Tongue (tissue), 2 donors: ENCODE measurements around the gene MAN1A2. TPM values are rescaled to one million over a fixed set of nuclear protein-coding genes. Genes with fewer than 3 reads are reported as not detected.
"Not testable (repeated sequence)": the region's sequence is repeated elsewhere in the genome, so short reads cannot be mapped to it uniquely, and the experiment has no call there.

Experiments used
- DNase-seq: peaks from one replicate; pipeline ENCODE4 v3.0.0-alpha.2; 2015
- total RNA-seq: library from RNA; depleted of rRNA; stranded (reverse); fragments of >200 nt; gene quantifications from one replicate; pipeline ENCODE4 v1.2.3, GENCODE V29; 2014

Gene MAN1A2
- 46.0 TPM for total RNA-seq

DNA sequence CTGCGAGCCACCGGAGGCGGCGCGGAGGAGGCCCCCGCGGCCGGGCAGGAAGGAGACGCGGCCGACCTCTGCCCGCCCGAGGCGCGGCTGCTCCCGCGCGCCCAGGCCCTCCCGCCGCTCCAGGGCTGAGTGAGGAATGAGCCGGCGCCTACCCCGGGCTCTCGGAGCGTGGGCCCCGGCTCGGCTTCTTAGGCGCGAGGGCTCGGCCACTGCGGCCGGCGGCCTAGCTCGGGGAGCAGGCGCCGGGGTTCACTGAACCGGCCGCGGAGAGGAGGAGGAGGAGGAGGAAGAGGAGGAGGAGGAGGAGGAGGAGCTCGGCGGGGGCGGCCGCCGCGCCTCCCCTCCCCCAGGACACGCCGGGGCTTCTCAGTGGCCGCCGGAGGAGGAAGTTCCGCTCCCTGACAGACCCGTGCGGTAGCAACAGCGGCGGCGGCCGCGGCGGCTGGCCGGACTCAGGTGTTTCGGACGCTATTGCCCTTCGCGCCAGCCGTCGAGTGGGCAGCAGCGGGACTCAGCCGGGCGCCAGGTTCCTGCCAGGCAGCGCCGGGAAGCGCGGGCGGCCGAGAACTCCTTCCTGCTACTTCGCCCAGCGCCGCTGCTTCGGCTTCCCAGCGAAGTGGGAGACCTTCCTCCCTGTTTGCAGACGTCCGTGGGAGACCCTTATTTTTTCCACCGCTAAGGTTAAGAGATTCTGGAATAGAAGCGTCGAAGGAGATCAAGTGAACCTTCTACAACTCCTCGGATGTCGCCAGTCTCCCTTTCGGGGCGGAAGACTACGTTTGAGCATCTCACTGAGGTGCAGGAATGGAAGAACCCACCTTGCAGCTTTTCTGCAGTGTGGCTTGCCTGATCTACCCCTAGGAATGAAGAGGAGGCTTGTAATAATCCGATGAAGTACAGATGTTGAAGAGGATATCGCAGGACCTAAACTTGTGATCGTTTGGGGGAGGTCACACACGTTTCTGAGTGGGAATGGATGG is at the start of gene MAN1A2:
MAN1A2 (plus strand) TSS at position 404 of the 980 bp plus-strand sequence. CDS start 735 bp downstream, outside the sequence.
- DNase-seq, result peak; percentile 86

DNA sequence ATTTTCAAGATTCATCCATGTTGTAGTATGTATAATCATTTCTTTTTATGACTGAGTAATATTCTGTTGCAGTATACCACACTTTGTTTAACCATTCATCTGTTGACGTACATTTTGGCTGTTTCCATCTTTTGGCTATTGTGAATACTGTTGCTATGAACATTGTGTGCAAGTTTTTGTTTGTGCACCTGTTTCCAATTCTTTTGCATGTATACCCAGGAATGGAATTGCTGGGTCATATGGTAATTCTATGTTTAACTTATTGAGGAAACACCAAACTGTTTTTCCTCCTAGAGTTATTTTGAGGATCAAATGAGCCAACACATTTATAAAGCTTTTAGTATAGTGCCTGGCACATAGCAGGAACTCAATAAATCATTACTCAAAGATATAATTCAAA is 49.2 kb upstream of the MAN1A2 start:
- no peak for DNase-seq

DNA sequence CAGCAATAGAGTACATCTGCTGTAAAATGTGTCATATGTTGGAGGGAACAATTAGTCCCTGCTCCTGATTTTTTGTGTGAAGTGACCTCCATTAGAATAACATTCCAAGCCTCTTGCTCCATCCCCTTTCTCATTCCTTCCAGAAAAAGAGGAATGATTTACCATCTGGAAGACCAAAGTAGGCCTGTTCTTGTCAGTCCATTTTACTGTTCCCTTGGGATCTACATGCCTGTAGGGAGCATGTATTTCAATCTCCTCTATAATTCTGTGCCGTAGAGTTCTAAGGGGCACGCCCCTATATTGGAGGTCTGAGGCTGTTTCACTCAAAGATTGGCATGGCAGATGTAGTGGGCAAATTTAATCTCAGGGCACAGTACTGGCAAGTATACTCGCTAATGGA is 48.8 kb upstream of the MAN1A2 start:
- DNase-seq, result no peak

DNA sequence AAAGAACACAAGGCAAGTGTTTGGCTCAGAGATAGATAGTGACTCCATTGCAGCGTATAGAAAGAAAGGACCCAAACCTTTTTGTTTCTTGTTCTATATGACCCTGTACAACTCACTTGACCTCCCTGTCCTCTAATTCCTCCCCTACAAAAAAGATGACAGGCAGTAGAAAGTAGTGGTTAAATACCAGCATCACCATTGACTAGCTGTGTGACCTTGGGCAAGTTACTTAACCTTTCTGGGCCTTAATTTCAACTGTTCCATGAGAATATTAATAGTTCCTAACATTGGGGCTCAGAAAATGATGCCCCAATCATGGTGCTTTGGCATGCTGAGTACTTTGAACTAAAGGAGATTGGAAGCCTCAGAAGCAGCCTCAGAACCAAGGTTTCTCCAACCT is 46.7 kb upstream of the MAN1A2 start:
- DNase-seq, result no peak

DNA sequence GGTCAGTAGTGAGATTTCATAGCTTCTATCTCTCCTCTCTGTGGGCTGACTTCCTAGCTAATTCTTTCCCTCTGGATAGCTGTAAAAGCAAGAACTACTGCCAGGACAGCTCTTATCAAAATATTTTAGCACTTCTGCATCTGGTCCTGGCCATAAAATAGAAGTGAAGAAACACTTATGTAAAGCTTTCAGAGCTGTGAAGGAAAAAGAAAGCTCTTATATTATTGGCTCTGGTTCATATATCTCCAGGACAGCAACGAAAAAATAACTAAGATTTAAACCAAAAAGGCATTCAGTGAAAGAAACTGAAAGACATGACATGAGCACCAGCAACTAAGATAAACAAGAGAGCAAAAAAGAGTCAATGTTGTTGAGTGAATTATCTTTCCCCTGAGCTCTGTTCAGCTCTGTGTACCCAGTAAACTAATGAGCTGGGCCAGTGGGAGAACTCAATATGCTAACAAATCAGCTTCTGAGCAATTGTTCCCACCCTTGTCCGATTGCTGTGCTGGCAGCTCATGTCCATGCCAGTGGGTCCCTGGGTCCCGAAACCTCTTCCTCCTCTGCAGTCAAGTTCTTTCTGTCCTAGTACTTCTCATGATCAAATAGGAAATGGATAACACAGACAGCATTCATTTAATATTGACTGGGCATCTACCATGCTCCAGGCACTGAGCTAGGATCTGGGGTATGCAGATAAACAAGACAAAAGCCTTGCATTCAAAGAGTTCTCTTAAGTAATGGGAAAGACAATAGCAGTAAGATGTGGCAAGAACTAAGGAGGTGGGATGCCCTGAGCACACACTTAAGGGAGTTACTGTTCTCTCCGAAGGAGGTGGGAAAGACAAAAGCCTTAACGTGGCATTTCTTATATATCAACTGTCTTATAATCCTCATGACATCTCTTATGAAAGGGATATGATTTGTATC is 45.3 kb upstream of the MAN1A2 start:
- DNase-seq, result no peak

DNA sequence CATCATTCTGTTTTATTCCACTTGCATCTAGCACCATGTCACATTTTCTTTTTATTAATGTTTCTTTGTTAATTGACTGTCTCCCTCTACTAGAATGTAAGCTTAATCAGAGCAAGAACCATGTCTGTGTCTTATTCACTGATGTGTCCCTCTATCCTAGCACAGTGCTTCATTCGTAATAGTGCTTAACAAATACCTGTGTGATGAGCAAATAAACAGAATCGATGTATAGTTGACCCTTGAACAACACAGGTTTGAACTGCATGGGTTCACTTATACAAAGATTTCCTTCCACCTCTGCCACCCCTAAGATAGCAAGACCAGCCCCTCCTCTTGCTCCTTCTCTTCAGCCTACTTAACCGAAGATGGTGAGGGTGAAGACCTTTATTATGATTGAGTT is 42.9 kb upstream of the MAN1A2 start:
- DNase-seq, result no peak

DNA sequence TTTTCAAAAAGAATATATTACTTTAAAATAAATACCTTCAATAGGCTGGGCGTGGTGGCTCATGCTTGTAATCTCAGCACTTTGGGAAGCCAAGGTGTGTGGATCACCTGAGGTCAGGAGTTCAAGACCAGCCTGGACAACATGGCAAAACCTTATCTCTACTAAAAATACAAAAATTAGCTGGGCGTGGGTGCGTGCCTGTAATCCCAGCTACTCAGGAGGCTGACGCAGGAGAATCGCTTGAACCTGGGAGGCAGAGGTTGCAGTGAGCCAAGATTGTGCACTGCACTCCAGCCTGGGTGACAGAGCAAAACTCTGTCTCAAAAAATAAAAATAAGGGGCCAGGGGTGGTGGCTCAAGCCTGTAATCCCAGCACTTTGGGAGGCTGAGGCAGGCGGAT is 41.2 kb upstream of the MAN1A2 start:
- not testable (repeated sequence) for DNase-seq

DNA sequence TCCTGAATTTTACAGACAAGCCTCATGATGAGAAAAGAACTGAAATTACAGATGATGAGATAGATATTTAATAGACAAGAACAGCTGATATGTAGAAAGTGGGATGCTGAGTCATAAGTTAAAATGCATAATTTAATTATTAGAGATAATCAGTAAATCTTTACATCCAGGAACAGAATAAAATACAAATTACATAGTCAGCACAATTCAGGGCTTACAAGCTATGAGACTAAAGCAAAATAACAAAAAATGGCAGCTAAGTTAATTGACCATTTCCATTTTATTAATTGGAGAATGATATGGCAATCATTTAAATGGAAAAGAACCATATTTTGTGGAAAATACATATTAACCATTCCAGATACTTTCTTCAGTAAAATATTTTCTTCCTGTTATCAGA is 40.2 kb upstream of the MAN1A2 start:
- DNase-seq, result no peak

DNA sequence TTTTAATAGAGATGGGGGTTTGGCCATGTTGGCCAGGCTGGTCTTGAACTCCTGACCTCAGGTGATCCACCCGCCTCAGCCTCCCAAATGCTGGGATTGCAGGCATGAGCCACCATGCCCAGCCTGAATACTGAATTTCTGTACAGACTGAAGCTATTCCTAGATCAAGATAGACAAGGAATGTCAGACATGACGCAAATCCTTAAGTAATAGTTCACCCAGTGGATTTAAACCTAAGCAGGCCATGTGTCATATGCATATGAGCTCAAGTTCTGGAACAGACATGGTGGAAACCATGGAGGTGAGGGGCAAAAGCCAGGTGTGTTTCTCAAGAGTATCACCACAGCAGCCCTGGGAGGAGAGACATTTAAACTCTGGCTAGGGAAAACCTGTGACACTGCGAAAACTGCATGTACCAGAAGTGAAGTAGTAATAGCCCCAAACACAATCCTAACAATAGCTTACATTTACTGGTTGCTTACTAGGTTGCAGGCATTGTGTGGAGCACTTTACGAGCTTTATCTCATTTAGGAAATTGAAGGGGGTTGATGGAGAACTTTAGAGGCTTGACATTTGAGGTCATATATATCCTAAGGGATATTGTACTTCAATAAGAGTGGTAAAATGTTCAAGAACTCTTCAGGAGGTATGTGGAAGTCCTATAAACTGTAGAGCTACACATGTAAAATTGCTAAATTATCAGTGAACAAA is 31.7 kb upstream of the MAN1A2 start:
- DNase-seq, result no peak

DNA sequence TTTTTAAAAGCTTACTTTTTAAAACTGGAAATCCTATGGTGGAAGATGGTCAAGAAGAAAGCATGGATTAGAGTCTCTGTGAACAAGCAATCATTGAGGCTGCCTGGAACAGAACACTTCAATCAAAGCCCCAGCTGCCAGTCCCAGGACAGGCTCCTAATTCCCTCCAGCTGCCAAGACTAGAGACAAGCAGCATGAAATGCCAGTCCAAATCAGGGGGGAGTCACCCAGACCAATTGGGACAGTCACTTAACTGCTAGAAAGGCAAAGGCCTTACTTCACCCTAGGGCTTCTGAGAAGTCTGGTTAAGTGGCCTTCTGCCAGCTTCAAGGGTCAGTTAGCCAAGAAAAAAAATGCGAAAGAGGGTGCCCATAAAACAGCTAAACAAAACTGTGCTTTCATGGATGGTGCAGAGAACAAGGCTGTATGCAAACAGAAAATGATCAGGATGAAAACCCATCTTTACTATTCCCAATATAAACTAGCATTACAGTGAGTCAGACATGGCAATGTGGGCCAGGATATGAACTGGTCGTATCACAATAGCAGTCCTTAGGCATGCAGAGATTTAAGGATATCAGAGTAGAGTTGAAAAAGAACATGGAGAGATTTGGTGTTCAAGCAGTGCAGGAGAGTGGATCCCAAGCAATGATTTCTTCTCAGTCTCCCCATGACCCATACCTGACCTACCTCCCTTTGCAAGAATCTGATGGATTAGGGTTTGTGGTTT is 31.0 kb upstream of the MAN1A2 start:
- peak; percentile 77 for DNase-seq

DNA sequence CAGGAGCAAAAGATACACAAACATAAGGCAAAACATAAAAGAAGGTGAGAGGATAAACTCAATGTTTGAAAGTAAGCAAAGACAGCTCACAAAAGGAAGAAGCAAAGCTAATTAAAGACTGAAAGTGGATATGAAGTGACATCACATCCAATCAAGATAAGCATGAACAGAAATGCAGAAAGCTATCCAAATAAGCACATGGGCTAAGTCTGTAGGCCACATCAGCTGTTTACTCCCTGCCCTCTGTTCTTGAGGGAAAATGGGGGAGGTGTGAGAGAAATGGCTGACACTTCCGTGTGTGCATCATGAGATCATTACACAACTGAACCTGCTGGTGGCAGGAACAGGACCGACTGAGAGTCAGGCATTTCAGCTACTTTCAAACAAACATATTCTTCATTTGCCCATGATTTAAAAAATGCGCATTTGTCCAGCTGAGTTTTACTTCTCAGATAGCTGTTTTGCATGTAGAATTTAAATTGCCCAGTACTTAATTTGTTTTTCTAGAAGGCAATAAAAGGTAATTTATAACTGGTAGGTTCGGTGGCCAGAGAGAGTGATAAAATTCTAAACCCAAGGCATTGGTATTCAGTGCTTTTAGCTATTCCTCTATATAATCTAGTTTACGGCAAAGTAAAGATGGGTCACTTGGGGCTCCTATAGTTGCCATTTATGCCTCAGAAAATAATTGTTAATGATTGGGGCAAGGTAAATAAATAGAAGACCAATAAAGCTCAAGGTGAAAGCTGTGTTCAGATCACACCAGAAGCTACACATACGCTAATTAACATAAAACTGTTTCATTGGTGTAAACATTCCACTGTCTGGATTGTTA is 27.2 kb upstream of the MAN1A2 start:
- DNase-seq, result peak; percentile 65

DNA sequence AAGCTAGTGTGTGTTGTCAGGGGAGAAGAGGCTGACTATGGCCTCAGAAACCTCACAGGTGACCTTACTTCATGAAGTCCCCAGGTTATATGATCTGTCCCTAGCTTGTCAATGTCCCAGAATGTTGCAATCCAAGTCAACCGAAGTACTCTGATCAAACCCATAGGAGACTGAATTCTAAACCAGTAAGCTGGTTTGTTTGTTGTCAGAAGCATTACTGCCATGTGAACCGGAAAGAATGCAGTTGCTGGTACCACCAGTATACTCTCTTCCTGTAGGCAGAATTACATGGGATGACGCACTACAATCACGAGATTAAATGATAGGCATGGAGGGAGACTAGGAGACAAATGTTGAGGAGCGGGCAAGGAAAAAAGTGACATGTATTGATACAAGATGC is 26.1 kb upstream of the MAN1A2 start:
- DNase-seq, result no peak

DNA sequence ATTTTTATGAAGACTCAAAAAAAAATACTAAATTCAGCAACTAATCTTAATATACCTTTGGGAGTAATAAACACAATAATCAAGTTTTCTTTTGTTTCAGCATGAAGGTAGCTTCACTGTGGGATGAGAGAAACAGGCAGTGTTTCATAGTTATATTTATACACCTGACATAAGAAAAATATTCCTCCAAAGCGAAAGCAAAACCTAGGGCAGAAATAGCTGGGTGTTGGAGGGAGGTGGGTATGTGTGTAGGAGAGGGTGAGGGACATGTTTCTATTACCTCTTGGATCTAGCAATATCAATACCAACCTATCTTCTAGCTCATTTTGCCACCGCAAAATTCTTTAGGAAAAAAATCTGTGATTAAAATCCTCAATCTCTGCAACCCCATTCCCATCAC is 24.9 kb upstream of the MAN1A2 start:
- no peak for DNase-seq

DNA sequence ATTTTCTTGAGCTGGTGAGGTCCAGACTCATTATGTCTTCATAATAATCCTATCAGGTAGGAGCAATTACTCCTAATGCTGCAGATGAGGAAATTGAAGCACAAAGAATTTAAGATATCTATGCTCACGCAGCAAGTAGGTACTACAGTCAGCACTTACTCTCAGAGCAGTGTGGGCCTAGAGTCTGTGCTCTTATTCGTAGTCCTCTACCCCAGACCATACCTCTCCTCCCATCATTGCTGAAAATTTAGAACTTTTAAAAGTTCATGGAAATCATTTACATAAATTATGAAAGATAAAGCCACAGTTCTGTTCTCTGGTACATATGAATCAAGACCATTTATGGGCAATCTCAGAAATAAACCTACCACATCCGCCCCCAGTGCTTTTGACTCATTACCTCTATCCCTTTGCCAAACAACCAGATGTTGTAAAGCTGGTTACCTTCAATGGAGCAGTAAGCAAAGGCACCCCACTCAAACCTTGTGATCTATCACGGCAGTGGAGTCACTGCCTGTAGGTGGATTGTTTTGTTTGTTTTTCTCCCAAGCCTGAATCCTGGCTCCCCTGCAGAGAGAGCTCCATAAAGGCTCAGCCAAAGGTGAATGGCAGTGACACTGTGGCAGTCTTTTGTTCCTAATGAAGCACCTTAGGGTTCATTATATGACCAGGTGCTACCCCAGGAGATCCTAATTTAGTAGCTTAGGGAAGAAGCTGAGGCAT is 20.9 kb upstream of the MAN1A2 start:
- DNase-seq, result no peak

DNA sequence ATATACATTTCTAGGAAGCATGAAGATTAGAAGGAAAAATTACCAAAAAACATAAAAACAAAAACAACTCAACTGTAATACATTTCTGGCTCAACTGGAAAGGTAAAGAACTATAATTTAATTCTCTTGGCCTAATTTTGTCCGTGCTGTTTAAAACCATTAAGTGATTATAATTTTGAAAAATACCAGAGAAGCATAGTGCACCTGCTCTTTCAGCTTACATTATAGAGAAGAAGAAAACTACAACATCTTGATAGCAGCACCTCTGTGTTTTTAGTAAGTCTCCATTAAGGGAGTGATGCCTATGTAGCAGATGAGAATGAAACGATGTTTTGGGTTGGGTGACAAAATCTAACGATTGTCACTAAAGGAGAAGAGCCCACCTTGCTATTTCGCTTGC is 19.3 kb upstream of the MAN1A2 start:
- DNase-seq, result no peak

DNA sequence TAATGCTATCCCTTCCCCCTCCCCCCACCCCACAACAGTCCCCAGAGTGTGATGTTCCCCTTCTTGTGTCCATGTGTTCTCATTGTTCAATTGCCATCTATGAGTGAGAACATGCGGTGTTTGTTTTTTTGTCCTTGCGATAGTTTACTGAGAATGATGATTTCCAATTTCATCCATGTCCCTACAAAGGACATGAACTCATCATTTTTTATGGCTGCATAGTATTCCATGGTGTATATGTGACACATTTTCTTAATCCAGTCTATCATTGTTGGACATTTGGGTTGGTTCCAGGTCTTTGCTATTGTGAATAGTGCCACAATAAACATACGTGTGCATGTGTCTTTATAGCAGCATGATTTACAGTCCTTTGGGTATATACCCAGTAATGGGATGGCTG is 14.6 kb upstream of the MAN1A2 start:
- DNase-seq, result not testable (repeated sequence)

DNA sequence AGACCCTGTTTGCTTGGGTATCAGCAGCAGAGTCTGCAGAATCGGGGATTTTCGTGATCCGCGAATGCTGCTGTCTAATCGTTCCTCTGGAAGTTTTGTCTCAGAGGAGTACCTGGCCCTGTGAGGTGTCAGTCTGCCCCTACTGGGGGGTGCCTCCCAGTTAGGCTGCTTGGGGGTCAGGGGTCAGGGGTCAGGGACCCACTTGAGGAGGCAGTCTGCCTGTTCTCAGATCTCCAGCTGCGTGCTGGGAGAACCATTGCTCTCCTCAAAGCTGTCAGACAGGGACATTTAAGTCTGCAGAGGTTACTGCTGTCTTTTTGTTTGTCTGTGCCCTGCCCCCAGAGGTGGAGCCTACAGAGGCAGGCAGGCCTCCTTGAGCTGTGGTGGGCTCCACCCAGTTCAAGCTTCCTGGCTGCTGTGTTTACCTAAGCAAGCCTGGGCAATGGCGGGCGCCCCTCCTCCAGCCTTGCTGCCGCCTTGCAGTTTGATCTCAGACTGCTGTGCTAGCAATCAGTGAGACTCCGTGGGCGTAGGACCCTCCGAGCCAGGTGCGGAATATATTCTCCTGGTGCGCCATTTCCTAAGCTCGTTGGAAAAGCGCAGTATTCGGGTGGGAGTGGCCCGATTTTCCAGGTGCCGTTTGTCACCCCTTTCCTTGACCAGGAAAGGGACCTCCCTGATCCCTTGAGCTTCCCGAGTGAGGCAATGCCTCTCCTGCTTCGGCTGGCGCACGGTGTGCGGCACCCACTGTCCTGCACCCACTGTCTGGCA is 9.2 kb upstream of the MAN1A2 start:
- not testable (repeated sequence) for DNase-seq

DNA sequence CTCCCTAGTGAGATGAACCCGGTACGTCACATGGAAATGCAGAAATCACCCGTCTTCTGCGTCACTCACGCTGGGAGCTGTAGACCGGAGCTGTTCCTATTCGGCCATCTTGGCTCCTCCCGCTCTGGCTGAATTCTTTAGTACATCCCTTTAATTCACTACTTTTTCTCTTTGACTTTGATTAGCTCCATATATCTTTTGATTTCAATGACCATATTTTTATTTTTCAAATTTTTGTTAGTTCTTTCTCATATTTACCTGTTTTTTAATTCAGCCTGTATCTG is 8.7 kb upstream of the MAN1A2 start:
- not testable (repeated sequence) for DNase-seq

DNA sequence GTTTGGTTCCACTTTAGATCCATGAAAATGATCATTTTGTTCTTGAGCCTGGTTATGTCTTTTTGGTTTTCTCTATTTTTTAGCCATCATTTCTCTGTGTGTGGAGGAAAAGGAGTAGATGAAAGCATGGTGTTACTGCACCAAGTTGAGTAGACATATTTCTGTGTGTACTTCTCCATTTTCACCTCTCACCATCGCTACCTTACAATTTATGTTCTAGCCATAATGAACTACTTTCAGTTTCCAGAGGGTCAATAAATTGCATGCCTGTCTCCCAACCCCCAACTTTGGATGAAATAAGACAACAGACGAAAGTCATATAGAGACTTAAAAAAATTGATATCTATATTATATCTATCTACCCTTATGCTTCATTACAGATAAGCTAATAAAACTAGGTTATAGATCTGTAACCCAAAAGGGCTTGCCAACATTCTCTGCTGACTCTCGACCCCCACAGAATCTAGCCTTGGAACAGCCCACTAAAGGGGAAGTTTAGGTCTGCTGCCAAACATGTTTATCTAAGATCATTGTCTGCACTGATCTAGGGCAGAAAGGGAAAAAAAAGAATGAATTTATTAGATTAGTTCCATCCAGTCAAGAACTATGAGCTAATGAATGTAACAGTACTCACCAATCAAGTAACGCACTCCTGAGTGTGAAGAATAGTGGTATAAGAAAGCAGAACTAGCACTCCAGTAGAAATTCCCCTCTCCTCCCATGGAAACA is 7.5 kb upstream of the MAN1A2 start:
- DNase-seq, result no peak
